H1 (cell line): ENCODE results near the gene HOXB5. TPM values are rescaled to one million over a fixed set of nuclear protein-coding genes. Genes with fewer than 3 reads are reported as not detected.

Source experiments
- FOSL1 ChIP-seq: IDR thresholded peaks from 2 replicates; pipeline ENCODE4 v1.6.1; 2011; ENCODE audit warnings: mild to moderate bottlenecking, low read depth, low read length, moderate library complexity; ENCODE audit not compliant: insufficient read depth
- HDAC2 ChIP-seq, 2 experiments: fragments of 300-600 bp in 1 of 2; sonication (generic) in 1 of 2; IDR thresholded peaks; 2 replicates each; pipeline ENCODE4 v1.6.1; 2011 to 2012; ENCODE audit warnings: low read depth in 2 of 2, low read length in 2 of 2, mild to moderate bottlenecking in 2 of 2, moderate library complexity in 2 of 2, borderline replicate concordance in 1 of 2, inconsistent platforms in 1 of 2
- KDM5A ChIP-seq: fragments of 200-600 bp; IDR thresholded peaks from 2 replicates; pipeline ENCODE4 v1.7.1; 2012; ENCODE audit warnings: mild to moderate bottlenecking, low read length, inconsistent platforms, mixed read lengths
- polyA plus RNA-seq, 7 experiments: library from polyadenylated mRNA; depleted of rRNA in 3 of 7; stranded (reverse) in 5 of 7; unstranded in 2 of 7; fragments of >200 nt in 5 of 7; fragments of 200-250 nt in 2 of 7; gene quantifications; 1 replicate in 5 of 7; 2 replicates in 1 of 7; 4 replicates in 1 of 7; pipeline versions ENCODE4 v1.2.1 to v1.2.3, GENCODE V29; 2011 to 2013; ENCODE audit warnings: missing spikeins in 2 of 7, mixed read lengths in 2 of 7
- total RNA-seq: library from RNA; stranded (reverse); fragmentation: NEBNext Ultra II Directional; extraction: Animal tissue kit (Norgen Biotek cat#: 25700); gene quantifications from 2 replicates; pipeline ENCODE4 v1.2.1, GENCODE V29; 2021

Gene HOXB5
- total and polyA plus RNA-seq, 2 of the 8 experiments (the other 6 are each of a cell fraction or from before 2014, with no cell fraction given), result not detected

- no peak for TF ChIP-seq FOSL1
- no peak for TF ChIP-seq KDM5A
- TF ChIP-seq HDAC2 (IDR thresholded peaks at IDR 0.05; ENCODE audit: borderline replicate concordance in 1 of 2, low read depth in 2 of 2, low read length in 2 of 2), result no peak
These were observed 18.5 kb downstream of the HOXB5 start (continued) for GRCh38 chr17:48575066-48575582.
